Mesenchymal stem cell (in vitro differentiated cells and primary cell): ENCODE measurements around the gene ATP7A.
"Not testable (repeated sequence)": the region's sequence is repeated elsewhere in the genome, so short reads cannot be mapped to it uniquely, and the experiment has no call there.

Source experiments
- DNase-seq: peaks from one replicate; pipeline ENCODE4 v3.0.0-alpha.2; 2013
- H2AFZ ChIP-seq: one replicate; pipeline ENCODE4 v1.6.1; 2013; ENCODE audit warnings: low read depth, mild to moderate bottlenecking, control low read depth, inconsistent platforms, low read length, moderate library complexity
- H2AK5ac ChIP-seq: 2 replicates; pipeline ENCODE4 v1.6.1; 2013; ENCODE audit warnings: low read length, moderate library complexity, mild to moderate bottlenecking, inconsistent platforms; ENCODE audit not compliant: severe bottlenecking
- H2BK120ac ChIP-seq: one replicate; pipeline ENCODE4 v1.6.1; 2013; ENCODE audit warnings: low read depth, mild to moderate bottlenecking, inconsistent platforms, low read length, moderate library complexity
- H2BK12ac ChIP-seq, 2 experiments: one replicate each; pipeline ENCODE4 v1.6.1; 2013; ENCODE audit warnings: inconsistent platforms in 2 of 2, low read length in 2 of 2, mild to moderate bottlenecking in 2 of 2, moderate library complexity in 2 of 2, control low read depth in 1 of 2
- H2BK15ac ChIP-seq: one replicate; pipeline ENCODE4 v1.6.1; 2013; ENCODE audit warnings: mild to moderate bottlenecking, low read depth, inconsistent platforms; ENCODE audit not compliant: poor library complexity, severe bottlenecking
- H2BK5ac ChIP-seq: 2 replicates; pipeline ENCODE4 v1.6.1; 2013; ENCODE audit warnings: low read depth, mild to moderate bottlenecking, low read length, control low read depth, inconsistent platforms; ENCODE audit not compliant: poor library complexity, severe bottlenecking
- H3K14ac ChIP-seq, 2 experiments: one replicate each; pipeline ENCODE4 v1.6.1; 2013; ENCODE audit warnings: inconsistent platforms in 2 of 2, low read length in 2 of 2, control low read depth in 1 of 2, mild to moderate bottlenecking in 1 of 2, moderate library complexity in 1 of 2
- H3K18ac ChIP-seq, 2 experiments: one replicate each; pipeline ENCODE4 v1.6.1; 2013; ENCODE audit warnings: inconsistent platforms in 2 of 2, low read length in 2 of 2, control low read depth in 1 of 2, low read depth in 1 of 2, mild to moderate bottlenecking in 1 of 2
- H3K23ac ChIP-seq, 2 experiments: one replicate each; pipeline ENCODE4 v1.6.1; 2013; ENCODE audit warnings: inconsistent platforms in 2 of 2, low read length in 2 of 2, mild to moderate bottlenecking in 2 of 2, moderate library complexity in 2 of 2, control low read depth in 1 of 2
- H3K27ac ChIP-seq: 2 replicates; pipeline ENCODE4 v1.5.1; 2013; ENCODE audit warnings: mild to moderate bottlenecking, moderate library complexity, low read length, control low read depth, inconsistent platforms; ENCODE audit not compliant: poor library complexity, severe bottlenecking
- H3K27me3 ChIP-seq, 2 experiments: 2 replicates each; pipeline versions ENCODE4 v1.6.1 to v1.7.0; 2013; ENCODE audit warnings: low read length in 2 of 2, mild to moderate bottlenecking in 2 of 2, moderate library complexity in 2 of 2, control low read depth in 1 of 2, inconsistent platforms in 1 of 2; ENCODE audit not compliant: control insufficient read depth in 1 of 2, insufficient read depth in 1 of 2
- H3K36me3 ChIP-seq, 2 experiments: 2 replicates each; pipeline versions ENCODE4 v1.6.1 to v1.7.0; 2013; ENCODE audit warnings: low read length in 2 of 2, control low read depth in 1 of 2, inconsistent platforms in 1 of 2, low read depth in 1 of 2, mild to moderate bottlenecking in 1 of 2; ENCODE audit not compliant: insufficient read depth in 2 of 2, control insufficient read depth in 1 of 2
- H3K4ac ChIP-seq, 2 experiments: one replicate each; pipeline ENCODE4 v1.6.1; 2013; ENCODE audit warnings: inconsistent platforms in 2 of 2, low read length in 2 of 2, mild to moderate bottlenecking in 2 of 2, moderate library complexity in 2 of 2, control low read depth in 1 of 2, low read depth in 1 of 2
- H3K4me1 ChIP-seq: 2 replicates; pipeline ENCODE4 v1.6.1; 2013; ENCODE audit warnings: low read depth, low read length, control low read depth; ENCODE audit not compliant: control insufficient read depth, insufficient read depth
- H3K4me2 ChIP-seq: 2 replicates; pipeline ENCODE4 v1.6.1; 2013; ENCODE audit warnings: low read length, mild to moderate bottlenecking, inconsistent platforms; ENCODE audit not compliant: poor library complexity, severe bottlenecking
- H3K4me3 ChIP-seq, 2 experiments: 2 replicates each; pipeline versions ENCODE4 v1.5.1 to v1.7.0; 2013; ENCODE audit warnings: low read length in 2 of 2, mild to moderate bottlenecking in 2 of 2, control low read depth in 1 of 2, low read depth in 1 of 2; ENCODE audit not compliant: insufficient read depth in 1 of 2
- H3K79me1 ChIP-seq: replicated peaks from 2 replicates; pipeline ENCODE4 v1.6.1; 2013; ENCODE audit warnings: mild to moderate bottlenecking, control low read depth, low read length, inconsistent platforms; ENCODE audit not compliant: poor library complexity, severe bottlenecking
- H3K9ac ChIP-seq: 2 replicates; pipeline ENCODE4 v1.7.0; 2013; ENCODE audit warnings: mild to moderate bottlenecking, low read length, moderate library complexity
- H3K9me3 ChIP-seq: 2 replicates; pipeline ENCODE4 v1.7.0; 2013; ENCODE audit warnings: mild to moderate bottlenecking, low read length; ENCODE audit not compliant: control insufficient read depth
- H4K8ac ChIP-seq: one replicate; pipeline ENCODE4 v1.6.1; 2013; ENCODE audit warnings: inconsistent platforms, mild to moderate bottlenecking, low read length, moderate library complexity
- H4K91ac ChIP-seq: one replicate; pipeline ENCODE4 v1.6.1; 2013; ENCODE audit warnings: mild to moderate bottlenecking, low read length, inconsistent platforms
- WGBS: methylation state at CpG from one replicate; pipeline ENCODE4 v1.1.7; 2013; ENCODE audit warnings: mixed read lengths; 5-methylcytosine and 5-hydroxymethylcytosine counted together

The ATP7A gene

GRCh38 chrX:78073147-78074077 lies 162.9 kb downstream of the ATP7A start:
- H3K4ac ChIP-seq, H3K79me1 ChIP-seq, H2AFZ ChIP-seq, H3K23ac ChIP-seq, H3K27me3 ChIP-seq, H3K18ac ChIP-seq, H3K4me3 ChIP-seq, H3K4me2 ChIP-seq, H3K4me1 ChIP-seq, H2BK12ac ChIP-seq, DNase-seq, H3K36me3 ChIP-seq, H2BK15ac ChIP-seq, H3K14ac ChIP-seq, H4K8ac ChIP-seq, H4K91ac ChIP-seq, H2BK5ac ChIP-seq, H3K27ac ChIP-seq, H2AK5ac ChIP-seq, H3K9ac ChIP-seq, H2BK120ac ChIP-seq: not testable (repeated sequence)
- WGBS = 95% methylated on average over 11 of the region's 14 CpGs
- H3K9me3 ChIP-seq = peaks cover 15% of the 10 kb centered on the region

- Histone ChIP-seq H3K4me1 (no peaks in the 10 kb centered on the region), H4K8ac (no peak overlapping the region), H3K27ac (no peak overlapping the region), H2AK5ac (no peak overlapping the region), H3K79me1 (no peaks in the 10 kb centered on the region), H2BK120ac (no peak overlapping the region), H3K23ac (no peak overlapping the region), H3K9me3 (peaks cover 11% of the 10 kb centered on the region), H2AFZ (no peak overlapping the region), H4K91ac (no peak overlapping the region), H2BK12ac (no peak overlapping the region), H3K4me2 (no peak overlapping the region), H2BK5ac (no peak overlapping the region), H3K9ac (no peak overlapping the region), H3K14ac (no peak overlapping the region), H3K18ac (no peak overlapping the region), H3K4me3 (no peak overlapping the region), H3K27me3 (no peaks in the 10 kb centered on the region), H3K4ac (no peak overlapping the region), H3K36me3 (no peaks in the 10 kb centered on the region), H2BK15ac (no peak overlapping the region)
- no peak for DNase-seq
Observed at GRCh38 chrX:78074088-78074487, 163.6 kb downstream of the ATP7A start.

GRCh38 chrX:78075787-78076389 lies 165.4 kb downstream of the ATP7A start:
- H3K4me1 ChIP-seq = no peaks in the 10 kb centered on the region
- 83% methylated on average over 4 of the region's 5 CpGs for WGBS
- no peak overlapping the region for H2AK5ac ChIP-seq
- no peak overlapping the region for H3K27ac ChIP-seq
- H3K79me1 ChIP-seq = no peaks in the 10 kb centered on the region
- no peak overlapping the region for H3K9ac ChIP-seq
- no peak overlapping the region for H3K4me3 ChIP-seq
- peaks cover 8% of the 10 kb centered on the region for H3K9me3 ChIP-seq
- H2BK15ac ChIP-seq = no peak overlapping the region
- no peak overlapping the region for H3K18ac ChIP-seq
- H3K4ac ChIP-seq = no peak overlapping the region
- no peak overlapping the region for H3K23ac ChIP-seq
- no peak overlapping the region for H2AFZ ChIP-seq
- no peaks in the 10 kb centered on the region for H3K36me3 ChIP-seq
- H2BK5ac ChIP-seq = no peak overlapping the region
- no peak overlapping the region for H2BK120ac ChIP-seq
- no peak overlapping the region for H3K4me2 ChIP-seq
- H4K91ac ChIP-seq = no peak overlapping the region
- no peak overlapping the region for H4K8ac ChIP-seq
- H3K14ac ChIP-seq = no peak overlapping the region
- no peak overlapping the region for H2BK12ac ChIP-seq
- no peaks in the 10 kb centered on the region for H3K27me3 ChIP-seq
- DNase-seq = no peak

GRCh38 chrX:78081413-78081812 lies 170.9 kb downstream of the ATP7A start:
- H3K9me3 ChIP-seq, H2BK5ac ChIP-seq, H3K79me1 ChIP-seq, H4K8ac ChIP-seq, H3K18ac ChIP-seq, H3K4ac ChIP-seq, H3K4me2 ChIP-seq, H2AFZ ChIP-seq, H2BK15ac ChIP-seq, H3K9ac ChIP-seq, H3K27ac ChIP-seq, H2BK12ac ChIP-seq, H3K36me3 ChIP-seq, H3K4me3 ChIP-seq, H3K23ac ChIP-seq, H2BK120ac ChIP-seq, H3K27me3 ChIP-seq, H3K4me1 ChIP-seq, DNase-seq, H4K91ac ChIP-seq, H3K14ac ChIP-seq, H2AK5ac ChIP-seq: not testable (repeated sequence)
- WGBS = no CpG with 5 or more reads among the region's 6 CpGs
